Endothelial cell of umbilical vein (primary cell): ENCODE data around the gene ACP3.

ENCODE experiments used
- CTCF ChIP-seq, 2 donors: IDR thresholded peaks; 1 replicate in 1 of 2; 2 replicates in 1 of 2; pipeline ENCODE4 v1.5.1; 2011; ENCODE audit warnings: low read length in 2 of 2, mild to moderate bottlenecking in 2 of 2, moderate library complexity in 2 of 2, control low read depth in 1 of 2, inconsistent platforms in 1 of 2, low read depth in 1 of 2; ENCODE audit not compliant: insufficient read depth in 1 of 2; ENCODE audit errors: extremely low read depth in 1 of 2
- JUN ChIP-seq: IDR thresholded peaks from 2 replicates; pipeline ENCODE4 v1.6.1; 2011; ENCODE audit warnings: borderline replicate concordance, low read depth; ENCODE audit not compliant: insufficient read length, insufficient read depth

DNA sequence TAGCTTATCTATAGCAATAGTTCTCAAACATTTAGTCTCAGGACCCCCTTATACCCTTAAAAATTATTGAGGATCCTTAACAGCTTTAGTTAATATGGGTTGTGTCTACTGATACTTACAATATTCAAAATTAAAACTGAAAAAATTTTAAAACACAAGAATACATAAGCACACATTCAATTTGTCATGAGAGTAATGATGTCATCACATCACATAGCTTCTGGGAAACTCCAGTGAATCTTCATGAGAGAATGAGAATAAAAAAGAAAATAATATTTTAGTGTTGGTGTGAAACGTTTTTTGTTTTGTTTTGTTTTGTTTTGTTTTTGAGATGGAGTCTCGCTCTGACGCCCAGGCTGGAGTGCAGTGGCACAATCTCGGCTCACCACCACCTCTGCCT lies 25.2 kb upstream of the ACP3 start:
- TF ChIP-seq CTCF (IDR thresholded peaks at IDR 0.05; ENCODE audit: extremely low read depth in 1 of 2, insufficient read depth in 1 of 2, low read depth in 1 of 2, low read length in 2 of 2): no peak
- TF ChIP-seq JUN: no peak
